Liver (tissue), 9 donors: Measurements from ENCODE around the gene MYL4. TPM values are rescaled to one million over a fixed set of nuclear protein-coding genes. Genes with fewer than 3 reads are reported as not detected.
A peak's percentile ranks its signal among the peaks of the same experiment; 100 is the strongest.
"Not testable (repeated sequence)": the region's sequence is repeated elsewhere in the genome, so short reads cannot be mapped to it uniquely, and the experiment has no call there.

Experiments used
- DNase-seq: peaks from one replicate; pipeline ENCODE4 v3.0.0-alpha.2; 2017; ENCODE audit warnings: low spot score
- H3K27ac ChIP-seq, 2 donors: one replicate each; pipeline ENCODE4 v1.7.0; 2013; ENCODE audit warnings: inconsistent platforms in 2 of 2, low read length in 2 of 2, control low read depth in 1 of 2, low read depth in 1 of 2, mild to moderate bottlenecking in 1 of 2
- H3K27me3 ChIP-seq, 4 donors: one replicate each; pipeline versions ENCODE4 v1.6.1 to v1.7.0; 2013; ENCODE audit warnings: low read length in 3 of 4, inconsistent platforms in 1 of 4, mild to moderate bottlenecking in 1 of 4, moderate library complexity in 1 of 4; ENCODE audit not compliant: control insufficient read depth in 4 of 4, insufficient read depth in 4 of 4
- H3K36me3 ChIP-seq, 4 donors: one replicate each; pipeline versions ENCODE4 v1.6.1 to v1.7.0; 2013; ENCODE audit warnings: low read length in 3 of 4, mild to moderate bottlenecking in 3 of 4, low read depth in 1 of 4, moderate library complexity in 1 of 4; ENCODE audit not compliant: control insufficient read depth in 4 of 4, insufficient read depth in 3 of 4
- H3K4me1 ChIP-seq, 4 donors: one replicate each; pipeline versions ENCODE4 v1.6.1 to v1.7.0; 2013; ENCODE audit warnings: low read length in 3 of 4, mild to moderate bottlenecking in 3 of 4, moderate library complexity in 1 of 4; ENCODE audit not compliant: control insufficient read depth in 4 of 4, insufficient read depth in 4 of 4
- H3K4me3 ChIP-seq, 3 donors: one replicate each; pipeline versions ENCODE4 v1.6.1 to v1.7.0; 2013; ENCODE audit warnings: low read length in 3 of 3, control low read depth in 1 of 3, low read depth in 1 of 3, mild to moderate bottlenecking in 1 of 3
- H3K9ac ChIP-seq, 2 donors: one replicate each; pipeline ENCODE4 v1.7.0; 2013; ENCODE audit warnings: low read length in 2 of 2, mild to moderate bottlenecking in 2 of 2, moderate library complexity in 2 of 2, control low read depth in 1 of 2, low read depth in 1 of 2
- H3K9me3 ChIP-seq, 4 donors: one replicate each; pipeline versions ENCODE4 v1.6.1 to v1.7.0; 2013; ENCODE audit warnings: low read length in 3 of 4; ENCODE audit not compliant: control insufficient read depth in 4 of 4
- ATF3 ChIP-seq: IDR thresholded peaks from 2 replicates; pipeline ENCODE4 v1.6.1; 2016; ENCODE audit warnings: antibody characterized with exemption
- CTCF ChIP-seq: fragments of 150-350 bp; IDR thresholded peaks from 2 replicates; pipeline ENCODE4 v1.5.1; 2017; ENCODE audit warnings: improper control_type of control experiment, low read depth, low read length; ENCODE audit not compliant: missing input control
- EGR1 ChIP-seq, 2 donors: IDR thresholded peaks; 2 replicates each; pipeline ENCODE4 v1.6.1; 2016 to 2018; ENCODE audit warnings: antibody characterized with exemption in 2 of 2, low read depth in 2 of 2
- FOXA1 ChIP-seq: IDR thresholded peaks from 2 replicates; pipeline ENCODE4 v1.6.1; 2016; ENCODE audit warnings: antibody characterized with exemption
- FOXA2 ChIP-seq: IDR thresholded peaks from 2 replicates; pipeline ENCODE4 v1.6.1; 2016; ENCODE audit warnings: antibody characterized with exemption
- GABPA ChIP-seq, 2 donors: IDR thresholded peaks in 1 of 2; conservative IDR thresholded peaks in 1 of 2; 2 replicates each; pipeline ENCODE4 v1.6.1; 2016; ENCODE audit warnings: antibody characterized with exemption in 2 of 2, mild to moderate bottlenecking in 1 of 2, moderate library complexity in 1 of 2
- HNF4A ChIP-seq, 2 donors: conservative IDR thresholded peaks; 2 replicates each; pipeline ENCODE4 v1.6.1; 2016; ENCODE audit warnings: antibody characterized with exemption in 2 of 2, mild to moderate bottlenecking in 2 of 2
- HNF4G ChIP-seq: IDR thresholded peaks from 2 replicates; pipeline ENCODE4 v1.6.1; 2016; ENCODE audit warnings: antibody characterized with exemption
- JUND ChIP-seq, 2 donors: IDR thresholded peaks; 2 replicates each; pipeline ENCODE4 v1.6.1; 2016; ENCODE audit warnings: antibody characterized with exemption in 2 of 2
- MAX ChIP-seq: IDR thresholded peaks from 2 replicates; pipeline ENCODE4 v1.6.1; 2016; ENCODE audit warnings: antibody characterized with exemption
- NR2F2 ChIP-seq: IDR thresholded peaks from 2 replicates; pipeline ENCODE4 v1.6.1; 2016; ENCODE audit warnings: antibody characterized with exemption
- RAD21 ChIP-seq, 2 donors: IDR thresholded peaks; 2 replicates each; pipeline ENCODE4 v1.6.1; 2016; ENCODE audit warnings: antibody characterized with exemption in 2 of 2, mild to moderate bottlenecking in 2 of 2
- REST ChIP-seq: IDR thresholded peaks from 2 replicates; pipeline ENCODE4 v1.6.1; 2016; ENCODE audit warnings: antibody characterized with exemption, mild to moderate bottlenecking
- RXRA ChIP-seq, 2 donors: IDR thresholded peaks; 2 replicates each; pipeline ENCODE4 v1.6.1; 2017 to 2018; ENCODE audit warnings: antibody characterized with exemption in 2 of 2, mild to moderate bottlenecking in 1 of 2
- SP1 ChIP-seq: IDR thresholded peaks from 2 replicates; pipeline ENCODE4 v1.6.1; 2018; ENCODE audit warnings: antibody characterized with exemption, mild to moderate bottlenecking
- TAF1 ChIP-seq: conservative IDR thresholded peaks from 2 replicates; pipeline ENCODE4 v1.6.1; 2016; ENCODE audit warnings: antibody characterized with exemption, mild to moderate bottlenecking
- YY1 ChIP-seq: IDR thresholded peaks from 2 replicates; pipeline ENCODE4 v1.6.1; 2016; ENCODE audit warnings: antibody characterized with exemption, mild to moderate bottlenecking
- WGBS: extraction: QIAGEN DNeasy Blood & Tissue Kit; methylation state at CpG from one replicate; pipeline ENCODE4 v1.1.7; 2013; 5-methylcytosine and 5-hydroxymethylcytosine counted together
- polyA plus RNA-seq, 2 donors: library from polyadenylated mRNA; stranded (reverse) in 1 of 2; unstranded in 1 of 2; fragments of 200-250 nt in 1 of 2; fragments of >200 nt in 1 of 2; fragmentation: Nextera tagmentation in 1 of 2; extraction: Ambion mirVana in 1 of 2; gene quantifications; one replicate each; pipeline versions ENCODE4 v1.2.1 to v1.2.3, GENCODE V29; 2013 to 2015
- total RNA-seq, 2 donors: library from RNA; depleted of rRNA; stranded (reverse); fragments of >200 nt; gene quantifications; one replicate each; pipeline ENCODE4 v1.2.3, GENCODE V29; 2014
- TF ChIP-seq, protein P1 (sequence below): IDR thresholded peaks from 2 replicates; pipeline ENCODE4 v1.6.1; 2016; ENCODE audit warnings: antibody characterized with exemption
- donor health status: healthy.
- donor health status: healthy.
- donor health status: healthy.
- donor health status: healthy.
- donor health status: healthy.

MYL4 gene
- total and polyA plus RNA-seq, 4 donors = 0.19 to 215 (median 0.22) TPM; not detected in 1

- no peak for DNase-seq
- no peak overlapping the region for H3K9ac ChIP-seq
- 64% methylated on average over 6 of the region's 6 CpGs for WGBS
These were observed 57.6 kb downstream of the MYL4 start for GRCh38 chr17:47266782-47267181.

GRCh38 chr17:47267354-47267828 lies 58.2 kb downstream of the MYL4 start:
- Histone ChIP-seq H3K36me3 (no peaks in the 10 kb centered on the region), H3K4me1 (peaks cover 14 to 26% (median 21%) of the 10 kb centered on the region in 4 donors), H3K9me3 (no peaks in the 10 kb centered on the region), H3K27me3 (no peaks in the 10 kb centered on the region), H3K4me3 (no peak overlapping the region), H3K9ac (no peak overlapping the region), H3K27ac (peak overlapping the region; percentile 29 to 57)
- WGBS = 22% methylated on average over 1 of the region's 1 CpG
- DNase-seq = no peak
- TF ChIP-seq NR2F2 (no peak), HNF4A (conservative IDR thresholded peaks at IDR 0.05) (peak; percentile 74 to 80), SP1 (peak; percentile 72), RAD21 (IDR thresholded peaks at IDR 0.05) (peak; percentile 25 to 37), EGR1 (IDR thresholded peaks at IDR 0.05; ENCODE audit: low read depth in 2 of 2) (no peak), MAX (peak; percentile 27), YY1 (peak; percentile 87), RXRA (IDR thresholded peaks at IDR 0.05) (peak; percentile 98), JUND (IDR thresholded peaks at IDR 0.05) (peak in 1 of 2 donors; percentile 61), REST (peak; percentile 51), FOXA1 (peak; percentile 33), FOXA2 (peak; percentile 86), GABPA (IDR thresholded peaks at IDR 0.05 in 1 of 2, conservative IDR thresholded peaks at IDR 0.05 in 1 of 2) (no peak), CTCF (no peak), TAF1 (no peak), ATF3 (no peak), HNF4G (peak; percentile 18)
- TF ChIP-seq, protein P1, sequence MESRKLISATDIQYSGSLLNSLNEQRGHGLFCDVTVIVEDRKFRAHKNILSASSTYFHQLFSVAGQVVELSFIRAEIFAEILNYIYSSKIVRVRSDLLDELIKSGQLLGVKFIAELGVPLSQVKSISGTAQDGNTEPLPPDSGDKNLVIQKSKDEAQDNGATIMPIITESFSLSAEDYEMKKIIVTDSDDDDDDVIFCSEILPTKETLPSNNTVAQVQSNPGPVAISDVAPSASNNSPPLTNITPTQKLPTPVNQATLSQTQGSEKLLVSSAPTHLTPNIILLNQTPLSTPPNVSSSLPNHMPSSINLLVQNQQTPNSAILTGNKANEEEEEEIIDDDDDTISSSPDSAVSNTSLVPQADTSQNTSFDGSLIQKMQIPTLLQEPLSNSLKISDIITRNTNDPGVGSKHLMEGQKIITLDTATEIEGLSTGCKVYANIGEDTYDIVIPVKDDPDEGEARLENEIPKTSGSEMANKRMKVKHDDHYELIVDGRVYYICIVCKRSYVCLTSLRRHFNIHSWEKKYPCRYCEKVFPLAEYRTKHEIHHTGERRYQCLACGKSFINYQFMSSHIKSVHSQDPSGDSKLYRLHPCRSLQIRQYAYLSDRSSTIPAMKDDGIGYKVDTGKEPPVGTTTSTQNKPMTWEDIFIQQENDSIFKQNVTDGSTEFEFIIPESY = no peak

More at GRCh38 chr17:47266782-47267181, 57.6 kb downstream of the MYL4 start:
- Histone ChIP-seq H3K4me3 (no peak overlapping the region), H3K4me1 (peaks cover 14 to 26% (median 21%) of the 10 kb centered on the region in 4 donors), H3K27me3 (no peaks in the 10 kb centered on the region), H3K36me3 (no peaks in the 10 kb centered on the region), H3K9me3 (no peaks in the 10 kb centered on the region), H3K27ac (peak overlapping the region in 1 of 2 donors; percentile 29)
- TF ChIP-seq FOXA1 (no peak), RXRA (IDR thresholded peaks at IDR 0.05) (no peak), ATF3 (no peak)

- not testable (repeated sequence) for H3K27ac ChIP-seq, H3K9me3 ChIP-seq, H3K36me3 ChIP-seq, H3K27me3 ChIP-seq, H3K4me3 ChIP-seq, DNase-seq, H3K9ac ChIP-seq
- H3K4me1 ChIP-seq = peaks cover 14 to 26% (median 21%) of the 10 kb centered on the region in 4 donors
- WGBS = 90% methylated on average over 3 of the region's 3 CpGs
These were observed 59.8 kb downstream of the MYL4 start for GRCh38 chr17:47268964-47269363.
